COLO668 (cell line): ENCODE data around the gene RAB5IF.
"Not testable (repeated sequence)": the region's sequence is repeated elsewhere in the genome, so short reads cannot be mapped to it uniquely, and the experiment has no call there.

Source experiments
- DNase-seq: peaks from one replicate; lab custom pipeline; 2025; ENCODE audit not compliant: unreplicated experiment; lab: John Stamatoyannopoulos, UW

RAB5IF gene, protein sequence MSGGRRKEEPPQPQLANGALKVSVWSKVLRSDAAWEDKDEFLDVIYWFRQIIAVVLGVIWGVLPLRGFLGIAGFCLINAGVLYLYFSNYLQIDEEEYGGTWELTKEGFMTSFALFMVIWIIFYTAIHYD

DNA sequence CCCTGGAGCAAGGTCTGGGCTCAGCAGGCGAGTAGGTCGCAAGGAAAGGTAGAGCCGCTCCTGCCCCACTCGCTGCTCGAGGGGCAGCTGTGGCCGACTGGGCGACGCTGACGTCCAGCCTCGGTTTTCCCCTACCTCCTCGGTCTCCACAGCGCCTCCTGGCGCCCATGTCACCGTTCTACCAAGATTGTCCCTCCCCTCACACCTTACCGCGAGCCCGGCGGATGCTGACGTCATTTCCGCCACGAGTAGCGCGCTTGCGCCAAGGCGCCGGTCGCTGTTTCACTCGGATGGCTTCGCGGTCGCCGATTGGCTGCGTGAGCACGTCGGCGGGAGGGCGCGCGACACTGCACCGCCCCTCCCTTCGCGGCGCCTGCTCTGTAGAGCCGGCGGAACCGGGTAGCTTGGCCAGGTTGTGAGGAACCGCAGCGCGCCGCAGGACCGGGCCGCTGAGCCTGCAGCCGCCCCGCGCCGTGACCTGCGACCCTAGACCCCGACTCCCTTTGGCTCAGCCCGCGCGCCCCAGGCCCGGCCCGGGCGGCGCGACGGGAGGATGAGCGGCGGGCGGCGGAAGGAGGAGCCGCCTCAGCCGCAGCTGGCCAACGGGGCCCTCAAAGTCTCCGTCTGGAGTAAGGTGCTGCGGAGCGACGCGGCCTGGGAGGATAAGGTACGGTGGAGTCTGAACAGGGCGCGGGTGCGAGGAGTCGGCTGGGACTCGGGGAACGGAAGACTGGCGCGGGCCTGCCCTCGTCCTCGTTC lies at the start of gene RAB5IF:
Gene RAB5IF (plus strand): TSS at position 381 of the 759 bp plus-strand sequence. CDS start 173 bp downstream, at position 554.
- DNase-seq: peak; percentile 100

DNA sequence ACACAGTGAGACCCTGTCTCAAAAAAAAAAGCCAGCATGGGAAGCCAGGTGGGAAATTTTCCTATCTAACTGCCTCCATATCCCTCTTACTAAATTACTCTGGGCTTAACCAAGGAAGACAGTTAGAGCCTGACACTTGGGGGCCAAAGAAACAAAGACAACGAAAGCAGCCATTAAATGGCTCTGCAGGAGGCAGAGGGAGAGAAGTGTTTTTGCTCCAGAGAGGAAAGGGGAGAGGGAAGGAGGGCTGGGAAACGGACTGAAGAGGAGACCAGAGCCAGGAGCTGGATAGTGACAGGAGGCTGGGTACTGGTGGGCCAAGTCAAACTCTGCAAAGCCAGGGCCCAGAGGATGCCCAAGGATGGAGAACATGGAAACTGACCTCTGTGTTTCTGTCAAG lies 42.9 kb upstream of the RAB5IF start:
- DNase-seq: no peak

DNA sequence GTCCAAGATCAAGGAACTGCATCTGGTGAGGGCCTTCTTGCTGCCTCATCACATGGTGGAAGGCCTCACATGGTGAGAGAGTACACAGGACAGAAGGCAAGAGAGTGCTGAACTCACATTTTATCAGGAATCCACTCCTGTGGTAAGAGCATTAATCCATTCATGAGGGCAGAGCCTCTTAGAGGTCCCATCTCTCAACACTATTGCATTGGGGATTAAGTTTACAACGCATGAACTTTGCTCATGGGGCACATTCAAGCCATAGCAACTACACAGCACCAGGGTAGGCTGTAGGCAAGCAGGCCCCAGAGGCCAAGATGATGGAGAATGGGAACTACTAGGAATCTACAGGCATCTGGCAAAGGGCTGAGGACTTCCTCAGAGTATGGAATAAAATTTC lies 42.2 kb upstream of the RAB5IF start:
- no peak for DNase-seq

DNA sequence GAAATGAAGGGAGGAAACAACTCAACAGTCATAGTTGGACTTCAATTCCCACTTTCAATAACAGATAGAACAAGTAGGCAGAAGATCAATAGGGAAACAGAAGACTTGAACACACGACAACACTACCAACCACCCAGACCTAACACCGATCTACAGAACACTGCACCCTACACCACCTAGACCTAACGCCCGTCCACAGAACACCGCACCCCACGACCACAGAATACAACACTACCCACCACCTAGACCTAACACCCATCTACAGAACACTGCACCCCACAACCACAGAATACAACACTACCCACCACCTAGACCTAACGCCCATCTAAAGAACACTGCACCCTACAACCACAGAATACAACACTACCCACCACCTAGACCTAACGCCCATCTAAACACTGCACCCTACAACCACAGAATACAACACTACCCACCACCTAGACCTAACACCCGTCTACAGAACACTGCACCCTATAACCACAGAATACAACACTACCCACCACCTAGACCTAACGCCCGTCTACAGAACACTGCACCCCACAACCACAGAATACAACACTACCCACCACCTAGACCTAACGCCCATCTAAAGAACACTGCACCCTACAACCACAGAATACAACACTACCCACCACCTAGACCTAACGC lies 41.4 kb upstream of the RAB5IF start:
- not testable (repeated sequence) for DNase-seq

DNA sequence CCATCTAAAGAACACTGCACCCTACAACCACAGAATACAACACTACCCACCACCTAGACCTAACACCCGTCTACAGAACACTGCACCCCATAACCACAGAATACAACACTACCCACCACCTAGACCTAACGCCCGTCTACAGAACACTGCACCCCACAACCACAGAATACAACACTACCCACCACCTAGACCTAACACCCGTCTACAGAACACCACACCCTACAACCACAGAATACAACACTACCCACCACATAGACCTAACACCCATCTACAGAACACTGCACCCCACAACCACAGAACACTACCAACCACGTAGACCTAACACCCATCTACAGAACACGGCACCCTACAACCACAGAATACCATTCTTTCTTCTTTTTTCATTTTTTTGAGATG lies 40.9 kb upstream of the RAB5IF start:
- DNase-seq: not testable (repeated sequence)

DNA sequence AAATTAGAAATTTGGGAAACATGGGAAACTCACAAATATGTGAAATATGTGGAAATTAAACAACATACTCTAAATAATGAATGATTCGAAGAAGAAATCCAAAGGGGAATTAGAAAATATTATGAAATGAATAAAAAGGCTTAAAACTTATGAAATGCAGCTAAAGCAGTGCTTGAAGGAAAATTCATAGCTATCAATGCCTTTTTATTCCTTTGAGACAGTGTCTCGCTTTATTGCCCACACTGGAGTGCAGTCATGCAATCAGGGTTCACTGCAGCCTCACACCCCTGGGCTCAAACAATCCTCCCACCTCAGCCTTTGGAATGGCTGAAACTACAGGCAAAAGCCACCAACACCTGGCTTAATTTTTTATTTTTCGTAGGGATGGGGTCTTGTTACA lies 40.1 kb upstream of the RAB5IF start:
- DNase-seq: no peak

DNA sequence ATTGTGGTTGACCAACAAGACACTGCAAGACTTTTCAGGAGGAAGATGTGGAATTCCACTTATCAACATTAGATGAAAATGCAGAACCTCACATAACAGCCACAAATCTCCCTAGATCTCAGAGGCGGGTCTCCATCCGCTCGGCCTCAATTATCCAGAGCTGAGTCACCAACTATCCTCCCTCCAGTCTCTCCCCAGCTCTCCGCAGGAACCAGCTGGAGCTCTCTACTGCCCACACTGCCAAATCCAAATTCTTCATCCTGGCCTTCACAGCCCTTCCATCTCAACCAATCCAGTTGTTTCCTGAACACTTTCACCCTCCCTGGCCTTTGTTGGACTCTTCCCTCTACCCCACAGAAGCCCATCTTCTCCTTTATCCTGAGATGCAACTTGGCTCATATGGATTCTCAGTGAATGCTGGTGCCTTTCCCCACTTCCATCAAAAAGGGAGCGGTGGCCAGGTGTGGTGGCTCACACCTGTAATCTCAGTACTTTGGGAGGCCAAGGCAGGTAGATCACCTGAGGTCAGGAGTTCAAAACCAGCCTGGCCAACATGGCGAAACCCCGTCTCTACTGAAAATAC lies 35.6 kb upstream of the RAB5IF start:
- no peak for DNase-seq

DNA sequence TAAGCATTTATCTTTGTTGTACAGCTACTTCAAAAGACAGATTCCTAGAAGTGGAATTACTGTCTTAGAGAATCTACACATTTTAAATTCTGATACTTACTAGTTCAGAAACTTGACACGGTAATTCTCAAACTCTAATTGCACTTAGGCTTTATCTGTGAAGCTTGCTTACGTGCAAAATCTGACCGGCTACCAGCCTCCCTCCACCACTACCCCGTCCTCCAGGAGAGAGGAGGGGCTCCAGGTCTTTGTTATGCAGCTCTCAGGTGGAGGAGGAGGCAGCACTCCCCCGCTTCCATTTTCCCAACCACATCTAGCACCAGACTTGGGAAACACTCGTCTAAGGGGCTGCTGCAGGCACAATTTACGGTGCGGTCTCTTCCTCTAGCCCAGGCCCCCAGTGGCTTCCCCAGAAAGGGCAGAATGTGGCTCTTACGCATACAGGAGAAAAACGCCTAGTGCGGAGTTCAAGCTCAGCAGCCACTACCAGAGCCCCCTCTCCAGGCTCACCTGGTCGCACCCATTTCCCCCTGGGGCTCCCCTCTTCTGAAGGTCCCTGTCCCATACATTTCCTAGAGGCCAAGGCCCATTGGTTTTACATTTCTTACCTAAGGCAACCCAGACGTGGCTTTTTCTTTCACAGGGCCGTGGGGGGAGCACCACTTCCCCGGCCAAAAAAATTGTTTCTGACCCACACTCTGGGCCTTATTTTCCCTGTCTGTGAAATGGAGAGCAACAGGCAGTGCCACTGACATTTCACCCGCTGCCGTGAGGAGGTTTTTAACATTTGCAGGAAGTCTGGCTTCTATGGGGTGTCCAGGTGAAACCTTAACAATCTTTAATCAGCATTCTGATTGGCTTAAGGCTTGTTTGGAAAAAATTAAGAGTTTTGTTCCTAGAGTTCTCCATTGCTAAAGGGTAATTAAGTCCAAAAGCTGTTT lies 33.7 kb upstream of the RAB5IF start:
- no peak for DNase-seq

DNA sequence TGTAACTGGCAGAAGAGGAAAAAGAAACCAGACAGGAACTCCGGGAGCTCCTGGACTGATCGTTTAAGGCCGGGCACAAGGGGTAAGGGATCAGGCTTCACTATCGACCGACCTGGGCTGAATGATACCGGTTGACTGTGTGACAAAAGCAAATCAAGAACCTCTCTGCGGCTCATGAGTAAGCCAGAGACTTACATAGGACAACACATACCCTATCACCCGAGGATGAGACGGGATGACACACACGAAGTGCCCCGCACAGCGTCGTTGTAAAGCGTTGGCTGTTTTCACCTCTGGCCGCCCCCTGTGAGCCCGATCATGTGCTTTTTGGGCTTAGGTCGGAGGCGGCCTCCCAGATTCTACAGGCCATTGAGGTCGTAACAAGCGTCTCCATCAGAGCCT lies 32.9 kb upstream of the RAB5IF start:
- peak; percentile 41 for DNase-seq

DNA sequence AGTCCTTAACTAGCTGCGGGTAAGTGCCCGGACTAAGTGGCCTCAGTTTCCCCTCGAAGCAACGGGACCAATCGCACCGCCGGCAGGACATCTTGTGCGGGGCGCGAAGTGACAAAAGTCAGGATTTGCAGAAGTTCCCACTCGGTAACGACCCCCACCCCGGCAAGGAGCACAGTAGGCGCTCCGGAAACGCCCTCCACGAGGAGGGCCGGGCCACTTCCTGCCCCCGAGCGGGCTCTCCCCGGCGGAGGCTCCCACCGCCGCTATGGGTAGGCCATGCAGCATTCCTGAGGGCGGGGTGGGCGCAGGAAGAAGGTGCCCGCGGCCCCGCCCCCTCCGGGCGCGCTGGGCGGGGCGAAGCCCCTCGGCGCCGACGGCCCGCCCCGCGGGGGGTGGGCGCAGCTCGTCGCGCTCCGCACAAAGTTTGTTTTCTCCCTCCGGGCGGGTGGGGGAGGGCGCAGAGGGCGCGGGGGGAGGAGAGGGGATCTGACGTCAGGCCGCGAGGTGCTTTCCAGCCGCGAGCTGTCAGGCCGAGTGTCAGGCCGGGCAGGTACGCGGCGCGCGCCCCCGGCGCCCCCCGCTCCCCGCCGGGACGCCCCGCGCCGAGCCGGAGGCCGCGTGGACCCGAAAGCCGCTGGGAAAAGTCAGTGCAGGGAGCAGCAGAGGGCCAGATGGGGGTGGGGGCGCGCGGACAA lies 32.3 kb upstream of the RAB5IF start, which contains the start of gene TGIF2:
Gene TGIF2 (plus strand): TSS at position 495 of the 695 bp plus-strand sequence. CDS start 5,178 bp downstream, outside the sequence.
- DNase-seq: peak; percentile 67

DNA sequence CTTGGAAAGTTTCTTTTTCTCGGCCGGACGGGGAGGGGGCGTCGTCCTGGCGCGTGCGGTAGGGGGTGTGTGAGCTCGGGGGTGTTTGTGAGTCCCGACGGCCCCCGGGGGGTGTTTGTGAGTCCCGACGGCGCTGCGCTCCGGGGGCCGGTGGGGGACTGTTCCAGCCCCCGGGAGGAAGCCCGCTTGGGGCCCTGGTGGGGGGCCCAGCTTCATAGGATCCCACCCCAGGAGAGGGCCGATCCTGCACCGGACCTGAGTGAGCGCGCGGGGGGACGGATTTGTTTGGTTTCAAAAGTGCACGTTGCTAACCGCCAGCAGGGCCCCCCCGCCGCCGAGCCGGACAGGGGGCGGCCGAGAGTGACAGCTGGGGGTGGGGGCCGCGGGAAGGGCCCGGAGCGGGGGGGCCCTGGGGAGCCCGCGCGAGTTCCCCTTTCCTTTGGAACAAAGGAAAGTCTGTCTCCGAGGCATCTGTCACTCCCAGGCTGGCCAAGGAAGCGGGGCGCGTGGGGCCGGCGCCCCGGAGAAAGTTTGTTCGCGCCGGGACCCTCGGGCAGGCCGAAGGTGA lies 31.7 kb upstream of the RAB5IF start:
- no peak for DNase-seq

DNA sequence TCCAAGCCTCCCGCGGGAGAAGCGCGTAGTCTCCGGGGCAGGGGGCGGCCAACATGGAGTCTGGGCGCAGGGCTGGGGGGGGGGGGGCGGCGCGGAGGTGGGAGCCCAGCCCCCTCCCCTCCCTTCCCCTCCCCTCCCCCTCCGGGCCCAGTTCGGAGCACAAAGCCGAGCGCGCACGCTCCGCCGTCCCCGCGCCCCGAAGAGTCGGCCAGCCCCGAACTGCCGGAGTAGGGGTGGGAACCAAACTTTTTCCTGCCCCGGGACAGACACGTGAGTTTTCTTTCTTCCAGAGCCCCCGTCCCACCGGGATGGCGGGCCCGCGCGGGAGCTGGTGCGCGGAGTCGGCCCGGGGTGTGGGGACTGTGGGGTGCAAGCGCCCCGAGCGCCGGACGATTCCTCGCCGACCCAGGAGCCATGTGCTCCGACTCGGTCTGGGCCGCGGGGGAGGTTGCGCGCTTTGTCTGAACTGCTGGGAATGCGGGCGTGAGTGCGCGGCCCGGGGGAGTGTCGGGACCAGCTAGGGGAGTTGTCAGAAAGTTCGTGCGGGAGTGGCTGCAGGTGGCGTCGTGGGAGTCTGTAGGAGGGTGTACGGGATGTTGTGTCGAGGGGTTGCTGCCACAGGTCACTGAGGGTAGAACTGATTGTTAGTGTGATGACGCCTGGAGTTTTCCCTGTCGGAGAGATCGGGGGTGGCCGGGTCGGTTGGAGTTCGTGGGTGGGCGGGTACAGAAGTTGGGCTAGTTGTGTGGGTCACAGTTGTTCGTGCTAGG lies 31.0 kb upstream of the RAB5IF start:
- peak; percentile 31 for DNase-seq

DNA sequence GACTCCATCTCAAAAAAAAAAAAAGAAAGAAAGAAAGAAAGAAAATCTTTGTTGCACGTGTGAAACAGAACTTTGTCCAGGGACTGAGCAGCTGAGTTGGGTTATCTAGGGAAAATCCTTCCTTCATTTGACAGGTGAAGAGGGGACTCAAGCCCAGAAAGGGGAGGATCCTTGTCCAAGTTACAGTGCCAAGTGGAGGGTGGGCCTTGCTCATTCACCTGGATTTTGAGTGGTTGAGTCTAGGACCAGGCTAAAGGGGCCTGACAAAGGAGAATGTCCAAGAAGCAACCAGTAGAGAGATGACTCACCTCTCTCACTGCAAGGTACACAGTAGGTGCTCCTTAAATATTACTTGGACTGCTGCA lies 29.5 kb upstream of the RAB5IF start:
- DNase-seq: no peak

DNA sequence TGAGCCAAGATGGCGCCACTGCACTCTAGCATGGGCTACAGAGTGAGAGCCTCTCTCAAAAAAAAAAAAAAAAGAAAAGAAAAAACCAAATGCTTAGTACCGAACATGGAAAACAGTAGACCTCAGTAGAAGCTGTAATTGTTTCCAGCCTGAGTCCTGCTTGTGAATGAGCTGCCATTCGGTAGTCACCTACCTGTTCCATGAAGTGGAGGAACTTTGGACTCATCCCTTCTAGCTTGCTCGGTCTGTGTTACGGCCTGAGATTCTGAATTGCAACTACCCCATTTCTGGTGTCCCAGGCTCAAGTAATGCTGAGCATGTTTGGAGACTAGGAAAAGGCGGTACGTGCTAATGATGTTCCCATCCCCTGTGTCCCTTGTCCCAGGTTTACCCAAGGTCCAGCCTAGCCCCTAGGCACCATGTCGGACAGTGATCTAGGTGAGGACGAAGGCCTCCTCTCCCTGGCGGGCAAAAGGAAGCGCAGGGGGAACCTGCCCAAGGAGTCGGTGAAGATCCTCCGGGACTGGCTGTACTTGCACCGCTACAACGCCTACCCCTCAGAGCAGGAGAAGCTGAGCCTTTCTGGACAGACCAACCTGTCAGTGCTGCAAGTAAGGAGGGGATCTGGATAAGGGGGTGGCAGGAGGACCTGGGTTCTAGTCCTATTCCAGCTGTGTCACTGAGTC lies 27.1 kb upstream of the RAB5IF start:
- no peak for DNase-seq

DNA sequence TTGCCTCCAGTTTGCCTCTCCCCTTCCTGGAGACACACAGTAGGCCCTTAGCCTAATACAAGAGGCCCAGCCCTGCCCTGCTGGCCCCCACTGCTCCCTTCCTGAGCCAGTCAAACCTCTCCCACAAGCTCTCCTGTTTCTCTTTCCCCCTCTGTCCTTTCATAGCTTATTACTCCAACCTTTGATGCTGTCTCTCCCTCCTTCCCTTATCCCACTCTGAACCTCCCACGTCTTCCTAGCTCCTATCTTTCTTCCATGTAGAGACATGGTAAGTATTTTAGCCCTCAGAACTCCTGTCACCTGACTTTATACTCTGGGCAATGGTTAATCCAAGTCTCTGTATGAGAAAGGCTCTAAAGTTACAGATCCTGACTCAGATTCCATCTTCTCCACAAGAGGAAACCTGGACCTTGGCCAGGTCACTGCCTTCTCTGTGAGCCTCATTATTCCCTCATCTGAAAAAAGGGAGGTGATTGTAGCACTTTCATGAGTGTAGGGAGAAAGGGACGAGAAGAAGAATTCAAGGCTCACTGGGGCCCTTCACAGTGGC lies 25.5 kb upstream of the RAB5IF start:
- DNase-seq: no peak

DNA sequence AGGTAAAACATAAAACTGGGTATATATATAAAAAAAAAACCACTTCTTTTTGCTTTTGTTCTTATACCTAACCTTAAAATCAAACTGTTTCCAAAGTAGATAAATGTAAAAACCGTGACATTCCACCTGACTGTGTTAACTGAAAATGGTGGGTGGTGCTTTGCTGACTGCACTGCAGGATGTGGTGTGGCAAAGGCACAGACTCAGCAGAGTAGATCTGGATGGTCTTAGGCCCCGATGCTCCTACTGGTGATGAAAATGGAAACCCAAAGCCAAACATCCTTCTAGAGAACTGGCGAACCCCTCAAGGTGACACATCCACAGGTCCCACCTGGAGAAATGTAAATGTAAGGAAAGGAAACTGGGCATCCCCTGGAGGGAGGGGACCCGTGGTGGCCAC lies 23.3 kb upstream of the RAB5IF start:
- DNase-seq: no peak

DNA sequence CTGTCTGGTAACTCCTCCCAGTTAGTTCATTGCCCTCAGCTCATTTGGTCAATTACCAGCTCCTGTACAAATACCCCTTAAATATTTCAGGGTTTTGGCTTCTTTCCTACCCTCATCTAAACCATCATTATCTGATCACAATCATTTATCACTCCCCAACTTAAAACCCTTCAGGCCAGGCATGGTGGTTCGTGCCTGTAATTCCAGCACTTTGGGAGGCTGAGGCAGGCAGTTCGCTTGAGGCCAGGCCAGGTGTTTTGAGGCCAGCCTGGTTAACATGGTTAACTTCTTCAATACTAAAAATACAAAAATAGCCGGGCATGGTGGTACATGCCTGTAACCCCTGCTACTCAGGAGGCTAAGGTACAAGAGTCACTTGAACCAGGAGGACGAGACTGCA lies 22.8 kb upstream of the RAB5IF start:
- DNase-seq: no peak

DNA sequence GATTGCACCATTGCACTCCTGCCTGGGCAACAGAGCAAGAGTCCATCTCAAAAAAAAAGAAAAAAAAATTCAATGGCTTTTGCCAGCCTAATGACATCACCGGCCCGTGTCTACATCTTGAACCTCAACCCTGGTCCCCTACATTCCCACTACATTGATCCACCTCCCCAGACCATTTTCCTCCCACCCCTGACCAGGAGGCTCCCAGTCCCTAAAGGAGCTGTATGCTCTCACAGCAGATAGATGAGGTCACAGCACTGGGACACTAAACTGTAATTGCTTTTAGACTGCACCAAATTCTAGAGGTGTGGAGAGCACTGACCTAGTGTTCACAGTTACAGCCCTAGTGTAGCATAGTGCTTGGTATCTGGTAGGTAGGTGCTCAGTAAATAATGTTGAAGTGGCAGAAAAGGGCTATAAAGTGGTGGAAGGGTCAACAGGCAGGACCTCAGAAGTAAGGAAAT lies 21.5 kb upstream of the RAB5IF start:
- no peak for DNase-seq
